Uterus (tissue), 4 donors: ENCODE measurements around the gene DCTN2. TPM values are rescaled to one million over a fixed set of nuclear protein-coding genes. Genes with fewer than 3 reads are reported as not detected.

Experiments used
- DNase-seq, 2 donors: peaks; one replicate each; pipeline ENCODE4 v3.0.0-alpha.2; 2019 to 2020
- H3K27ac ChIP-seq, 2 donors: fragments of 200-600 bp; sonication (generic); 1 replicate in 1 of 2; 2 replicates in 1 of 2; pipeline ENCODE4 v1.5.1; 2016 to 2018
- H3K27me3 ChIP-seq, 2 donors: fragments of 200-600 bp; sonication (generic); one replicate each; pipeline ENCODE4 v1.5.1; 2018 to 2019; ENCODE audit warnings: control low read depth in 1 of 2
- H3K36me3 ChIP-seq, 2 donors: fragments of 200-600 bp; sonication (generic); one replicate each; pipeline ENCODE4 v1.5.1; 2019; ENCODE audit warnings: control low read depth in 1 of 2
- H3K4me1 ChIP-seq, 2 donors: fragments of 200-600 bp; sonication (generic); one replicate each; pipeline ENCODE4 v1.5.1; 2018 to 2019; ENCODE audit warnings: control low read depth in 1 of 2
- H3K4me3 ChIP-seq, 2 donors: fragments of 200-600 bp; sonication (generic); 1 replicate in 1 of 2; 2 replicates in 1 of 2; pipeline ENCODE4 v1.5.1; 2018 to 2019; ENCODE audit warnings: mild to moderate bottlenecking in 1 of 2
- H3K9me3 ChIP-seq, 2 donors: fragments of 200-600 bp; sonication (generic); one replicate each; pipeline ENCODE4 v1.5.1; 2019; ENCODE audit warnings: control low read depth in 1 of 2
- CTCF ChIP-seq, 4 experiments: fragments of 200-600 bp in 2 of 4; fragments of 450-650 bp in 2 of 4; sonication (generic) in 2 of 4; IDR thresholded peaks; one replicate each; pipeline ENCODE4 v1.5.1; 2016 to 2019; ENCODE audit warnings: antibody characterized with exemption in 4 of 4, mild to moderate bottlenecking in 2 of 4, moderate library complexity in 1 of 4
- POLR2A ChIP-seq, 2 donors: fragments of 450-650 bp; IDR thresholded peaks; one replicate each; pipeline ENCODE4 v1.6.1; 2016; ENCODE audit warnings: antibody characterized with exemption in 2 of 2, mild to moderate bottlenecking in 1 of 2, moderate library complexity in 1 of 2
- intact Hi-C: fragments of 100-400 bp; cut with DNase I; formaldehyde crosslinking; loops from one replicate; pipeline ENCODE4 v1.15.1; 2023; ENCODE audit warnings: low total_unique reads
- total RNA-seq, 4 donors: library from RNA; depleted of rRNA in 3 of 4; stranded (reverse); fragments of >200 nt in 3 of 4; gene quantifications; one replicate each; pipeline versions ENCODE4 v1.1.0 to v1.2.4, GENCODE V29; 2014 to 2023
- donor health status: DM: yes; HTN: yes; CAD: no.

The DCTN2 gene
- 100 to 1,000 TPM; 117 to 175 (median 126) TPM for total RNA-seq

- no peaks in the 10 kb centered on the region for H3K9me3 ChIP-seq
- TF ChIP-seq POLR2A (IDR thresholded peaks at IDR 0.05) (peak in 1 of 2 donors; percentile 61), CTCF (IDR thresholded peaks at IDR 0.05) (peak in 1 of 4 experiments; percentile 10)
- DNase-seq, result peak; percentile 96 to 97
- intact Hi-C loops, result no loop called here
- no peaks in the 10 kb centered on the region for H3K36me3 ChIP-seq
- peaks cover 0 to 11% of the 10 kb centered on the region in 2 donors for H3K4me1 ChIP-seq
- H3K27me3 ChIP-seq, result no peaks in the 10 kb centered on the region
- H3K27ac ChIP-seq, result peak within 1 kb of the TSS; percentile 82 to 90
- peak within 1 kb of the TSS; percentile 92 to 100 for H3K4me3 ChIP-seq
Measured at GRCh38 chr12:57546438-57547287, at the start of gene DCTN2. TSS of gene DCTN2 (minus strand) at chr12:57547192. CDS start at chr12:57547063, 129 bp downstream.

GRCh38 chr12:57593187-57593586, 46.2 kb upstream of the DCTN2 start:
- Histone ChIP-seq H3K9me3 (no peaks in the 10 kb centered on the region), H3K36me3 (no peaks in the 10 kb centered on the region), H3K27ac (no peak overlapping the region), H3K4me1 (no peaks in the 10 kb centered on the region), H3K27me3 (no peaks in the 10 kb centered on the region), H3K4me3 (no peak overlapping the region)
- intact Hi-C loops, result no loop called here
- no peak for DNase-seq
- TF ChIP-seq CTCF (IDR thresholded peaks at IDR 0.05) (no peak), POLR2A (IDR thresholded peaks at IDR 0.05) (no peak)

- H3K4me3 ChIP-seq, result no peak overlapping the region
- intact Hi-C loops, result no loop called here
- H3K36me3 ChIP-seq, result no peaks in the 10 kb centered on the region
- H3K27ac ChIP-seq, result no peak overlapping the region
- no peak for TF ChIP-seq CTCF (IDR thresholded peaks at IDR 0.05)
- TF ChIP-seq POLR2A (IDR thresholded peaks at IDR 0.05), result no peak
- no peaks in the 10 kb centered on the region for H3K4me1 ChIP-seq
- no peak for DNase-seq
- H3K9me3 ChIP-seq, result no peaks in the 10 kb centered on the region
- no peaks in the 10 kb centered on the region for H3K27me3 ChIP-seq
Measured at GRCh38 chr12:57592551-57593165, 45.7 kb upstream of the DCTN2 start.

GRCh38 chr12:57591782-57592325, 44.9 kb upstream of the DCTN2 start:
- intact Hi-C loops, result no loop called here
- peak overlapping the region; percentile 64 to 81 for H3K4me3 ChIP-seq
- TF ChIP-seq CTCF (IDR thresholded peaks at IDR 0.05) (no peak), POLR2A (IDR thresholded peaks at IDR 0.05) (no peak)
- DNase-seq, result no peak
- H3K36me3 ChIP-seq, result no peaks in the 10 kb centered on the region
- no peaks in the 10 kb centered on the region for H3K9me3 ChIP-seq
- H3K27ac ChIP-seq, result peak overlapping the region; percentile 62 to 77
- H3K27me3 ChIP-seq, result no peaks in the 10 kb centered on the region
- no peaks in the 10 kb centered on the region for H3K4me1 ChIP-seq
